GM18511 (cell line): ENCODE measurements around the gene TNFSF11.

Experiments used
- ATAC-seq: cut with Tn5 transposase; IDR thresholded peaks from one replicate; pipeline ENCODE4 v1.9.1; 2021; ENCODE audit warnings: mild to moderate bottlenecking, moderate library complexity; ENCODE audit not compliant: unreplicated experiment

The TNFSF11 gene, protein sequence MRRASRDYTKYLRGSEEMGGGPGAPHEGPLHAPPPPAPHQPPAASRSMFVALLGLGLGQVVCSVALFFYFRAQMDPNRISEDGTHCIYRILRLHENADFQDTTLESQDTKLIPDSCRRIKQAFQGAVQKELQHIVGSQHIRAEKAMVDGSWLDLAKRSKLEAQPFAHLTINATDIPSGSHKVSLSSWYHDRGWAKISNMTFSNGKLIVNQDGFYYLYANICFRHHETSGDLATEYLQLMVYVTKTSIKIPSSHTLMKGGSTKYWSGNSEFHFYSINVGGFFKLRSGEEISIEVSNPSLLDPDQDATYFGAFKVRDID

GRCh38 chr13:42574011-42574410 lies at the start of gene TNFSF11:
TNFSF11 (plus strand) TSS chr13:42574152; CDS start chr13:42574304, 152 bp downstream.
- peak; percentile 38 for ATAC-seq

- peak; percentile 89 for ATAC-seq
Observed at GRCh38 chr13:42524487-42525034, 49.4 kb upstream of the TNFSF11 start.

- ATAC-seq: peak; percentile 23
Observed at GRCh38 chr13:42525035-42525504, 48.9 kb upstream of the TNFSF11 start.

DNA sequence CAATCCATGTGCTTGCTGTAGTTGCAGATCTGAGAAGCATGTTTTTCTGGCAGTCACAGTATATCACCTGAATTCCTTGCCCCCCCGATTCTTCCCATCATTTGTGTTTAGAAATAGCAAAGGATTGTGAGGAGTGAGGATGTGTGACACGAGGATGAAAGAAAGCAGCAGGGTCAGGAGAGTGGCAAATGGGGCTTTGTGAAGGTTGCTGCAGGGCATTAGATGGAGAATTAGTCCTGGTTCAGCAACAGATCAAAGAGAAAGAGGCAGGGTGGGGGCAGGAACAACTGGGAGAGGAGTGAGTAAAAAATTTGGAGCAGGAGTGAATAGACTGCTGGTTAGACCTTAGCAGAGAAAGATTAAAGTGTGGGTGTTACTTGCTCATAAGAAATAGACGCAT lies 47.7 kb upstream of the TNFSF11 start:
- ATAC-seq: no peak

- ATAC-seq: no peak
Observed at GRCh38 chr13:42526804-42527203, 47.1 kb upstream of the TNFSF11 start.

GRCh38 chr13:42532561-42533335 lies 41.2 kb upstream of the TNFSF11 start:
- ATAC-seq: peak; percentile 68

DNA sequence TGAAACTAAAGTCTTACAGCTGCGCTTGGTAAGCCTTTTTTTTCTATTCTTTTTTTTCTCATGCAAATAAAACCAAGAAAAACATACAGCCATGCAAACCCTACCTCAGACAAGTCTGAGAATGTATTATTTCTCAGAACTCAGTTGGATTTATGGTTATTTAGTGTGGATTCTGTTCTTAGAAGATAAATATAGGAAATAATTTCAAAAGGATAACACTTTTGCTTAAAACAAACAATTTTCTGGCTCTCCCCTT lies 40.7 kb upstream of the TNFSF11 start:
- ATAC-seq: peak; percentile 46

GRCh38 chr13:42534785-42535184 lies 39.2 kb upstream of the TNFSF11 start:
- ATAC-seq: no peak

DNA sequence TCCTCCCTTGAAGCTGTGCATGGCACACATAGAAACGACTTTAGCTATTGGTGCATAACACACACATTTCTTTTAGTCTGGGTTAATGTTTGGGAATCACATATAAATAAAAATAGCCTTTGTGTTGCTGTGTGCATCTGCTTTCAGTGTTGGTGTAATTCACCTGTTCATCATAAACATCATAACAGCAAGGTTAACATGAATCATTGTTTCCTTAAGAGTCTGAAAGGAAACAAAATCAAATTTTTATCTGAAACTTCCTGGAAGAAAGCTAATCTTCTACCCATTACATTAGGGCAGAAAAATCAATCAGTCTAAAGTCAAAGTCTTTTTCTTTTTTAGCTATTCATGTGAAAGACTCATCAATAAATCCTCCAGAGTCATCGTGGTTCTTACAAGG lies 35.0 kb upstream of the TNFSF11 start:
- ATAC-seq: no peak

GRCh38 chr13:42539670-42540069 lies 34.3 kb upstream of the TNFSF11 start:
- ATAC-seq: no peak

- ATAC-seq: no peak
Observed at GRCh38 chr13:42543215-42543797, 30.6 kb upstream of the TNFSF11 start.

GRCh38 chr13:42544246-42544926 lies 29.6 kb upstream of the TNFSF11 start:
- no peak for ATAC-seq

DNA sequence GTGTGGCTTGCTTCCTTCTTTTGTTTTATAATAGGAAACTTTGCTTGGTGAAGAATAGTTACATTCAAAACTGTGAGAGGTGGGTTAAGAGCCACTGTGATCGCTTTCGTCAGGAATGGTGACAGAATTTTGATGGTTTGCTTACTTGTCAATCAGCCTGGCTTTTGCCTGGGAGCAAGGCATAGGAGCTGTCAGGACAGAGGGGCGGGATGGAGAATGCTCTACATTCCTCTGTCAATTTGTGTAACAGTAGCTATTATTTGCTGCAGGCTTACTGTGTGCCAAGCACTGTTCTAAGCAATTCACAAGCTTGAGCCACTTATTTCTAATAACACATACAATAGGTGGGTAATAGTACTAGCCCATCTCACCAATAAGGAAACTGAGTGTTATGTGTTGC lies 28.1 kb upstream of the TNFSF11 start:
- no peak for ATAC-seq

DNA sequence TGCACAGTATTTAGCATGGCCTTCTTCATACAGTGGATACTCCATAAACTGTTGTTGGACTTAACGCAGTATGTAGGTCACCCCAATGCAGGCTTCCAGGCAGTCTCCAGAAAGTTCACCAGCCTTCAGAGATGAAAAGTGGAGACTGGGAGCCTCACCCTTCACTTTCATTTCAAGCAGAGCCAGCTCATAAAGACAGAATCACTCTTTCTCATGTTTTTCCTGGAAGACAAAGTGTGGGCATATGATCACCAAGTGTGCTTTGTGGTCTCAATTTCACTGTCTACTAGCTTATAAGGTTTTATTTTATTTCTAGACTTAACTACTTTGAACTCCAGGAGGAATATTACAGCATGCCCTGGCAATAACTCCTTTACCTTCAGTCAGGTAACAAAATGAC lies 26.3 kb upstream of the TNFSF11 start:
- ATAC-seq: no peak

DNA sequence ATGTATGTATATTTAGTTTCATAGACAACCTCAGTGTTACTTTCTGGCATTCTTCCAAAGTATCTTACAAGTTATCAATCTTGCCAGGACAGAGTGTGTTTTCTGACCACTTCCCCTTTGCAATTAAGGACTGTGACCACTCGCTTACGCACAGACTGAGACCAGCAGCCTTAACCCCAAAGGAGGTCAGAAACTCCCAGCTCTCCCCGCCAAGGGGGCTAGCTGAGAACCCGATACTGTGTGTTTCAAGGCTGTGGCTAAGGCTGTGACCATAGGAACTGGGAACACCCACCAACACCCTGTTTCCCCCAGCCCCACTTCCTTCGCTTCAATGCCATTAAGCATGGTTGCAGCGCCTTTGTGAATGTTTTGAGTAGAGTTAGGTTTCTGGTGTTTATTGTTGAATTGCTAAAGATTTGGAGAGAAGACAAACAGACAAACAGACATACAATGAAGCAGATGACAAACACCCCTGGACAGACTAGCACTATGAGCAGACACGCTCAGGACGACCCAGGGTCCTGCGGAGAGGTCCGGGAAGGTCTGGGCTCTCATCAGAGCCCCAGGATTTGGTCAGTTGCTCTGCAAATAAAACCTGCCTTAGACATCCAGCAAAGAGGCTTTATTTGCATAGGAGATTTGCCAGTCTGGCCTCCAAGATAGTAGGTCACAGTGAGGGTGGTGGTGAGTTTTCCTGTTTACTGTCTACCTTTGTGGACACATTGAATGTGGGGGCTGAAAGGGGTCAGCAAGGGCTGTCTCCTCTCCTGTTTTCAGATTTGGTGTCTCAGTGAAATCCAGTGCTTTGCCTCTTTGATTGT lies 25.0 kb upstream of the TNFSF11 start:
- peak; percentile 98 for ATAC-seq

GRCh38 chr13:42549552-42549936 lies 24.4 kb upstream of the TNFSF11 start:
- ATAC-seq: no peak

GRCh38 chr13:42551611-42552010 lies 22.3 kb upstream of the TNFSF11 start:
- ATAC-seq: no peak

- ATAC-seq: no peak
Observed at GRCh38 chr13:42553098-42554046, 20.6 kb upstream of the TNFSF11 start.

DNA sequence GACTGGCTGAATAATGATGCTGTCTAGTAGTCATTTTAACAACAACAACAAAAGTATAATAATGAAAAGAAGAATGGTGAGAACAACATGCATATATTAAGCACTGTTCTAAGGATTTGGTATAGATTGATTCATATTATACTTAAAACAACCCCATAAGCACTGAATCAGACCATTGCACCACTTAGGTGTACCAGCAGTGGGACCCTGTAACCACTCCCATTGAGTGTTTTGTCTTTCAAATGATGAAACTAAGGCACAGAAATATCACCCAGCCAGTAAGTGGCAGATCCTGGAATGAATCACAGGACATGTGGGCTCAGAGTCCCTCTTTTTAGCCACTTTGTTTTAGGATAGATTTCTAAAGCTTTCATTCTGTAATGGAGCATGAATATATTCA lies 14.9 kb upstream of the TNFSF11 start:
- no peak for ATAC-seq
